Uterus (tissue), 4 donors: ENCODE measurements around the gene SIK2. TPM values are rescaled to one million over a fixed set of nuclear protein-coding genes. Genes with fewer than 3 reads are reported as not detected.

Experiments used
- DNase-seq, 2 donors: peaks; one replicate each; pipeline ENCODE4 v3.0.0-alpha.2; 2019 to 2020
- H3K27ac ChIP-seq, 2 donors: fragments of 200-600 bp; sonication (generic); 1 replicate in 1 of 2; 2 replicates in 1 of 2; pipeline ENCODE4 v1.5.1; 2016 to 2018
- H3K27me3 ChIP-seq, 2 donors: fragments of 200-600 bp; sonication (generic); one replicate each; pipeline ENCODE4 v1.5.1; 2018 to 2019; ENCODE audit warnings: control low read depth in 1 of 2
- H3K36me3 ChIP-seq, 2 donors: fragments of 200-600 bp; sonication (generic); one replicate each; pipeline ENCODE4 v1.5.1; 2019; ENCODE audit warnings: control low read depth in 1 of 2
- H3K4me1 ChIP-seq, 2 donors: fragments of 200-600 bp; sonication (generic); one replicate each; pipeline ENCODE4 v1.5.1; 2018 to 2019; ENCODE audit warnings: control low read depth in 1 of 2
- H3K4me3 ChIP-seq, 2 donors: fragments of 200-600 bp; sonication (generic); 1 replicate in 1 of 2; 2 replicates in 1 of 2; pipeline ENCODE4 v1.5.1; 2018 to 2019; ENCODE audit warnings: mild to moderate bottlenecking in 1 of 2
- H3K9me3 ChIP-seq, 2 donors: fragments of 200-600 bp; sonication (generic); one replicate each; pipeline ENCODE4 v1.5.1; 2019; ENCODE audit warnings: control low read depth in 1 of 2
- CTCF ChIP-seq, 4 experiments: fragments of 200-600 bp in 2 of 4; fragments of 450-650 bp in 2 of 4; sonication (generic) in 2 of 4; IDR thresholded peaks; one replicate each; pipeline ENCODE4 v1.5.1; 2016 to 2019; ENCODE audit warnings: antibody characterized with exemption in 4 of 4, mild to moderate bottlenecking in 2 of 4, moderate library complexity in 1 of 4
- POLR2A ChIP-seq, 2 donors: fragments of 450-650 bp; IDR thresholded peaks; one replicate each; pipeline ENCODE4 v1.6.1; 2016; ENCODE audit warnings: antibody characterized with exemption in 2 of 2, mild to moderate bottlenecking in 1 of 2, moderate library complexity in 1 of 2
- intact Hi-C: fragments of 100-400 bp; cut with DNase I; formaldehyde crosslinking; loops from one replicate; pipeline ENCODE4 v1.15.1; 2023; ENCODE audit warnings: low total_unique reads
- total RNA-seq, 4 donors: library from RNA; depleted of rRNA in 3 of 4; stranded (reverse); fragments of >200 nt in 3 of 4; gene quantifications; one replicate each; pipeline versions ENCODE4 v1.1.0 to v1.2.4, GENCODE V29; 2014 to 2023
- donor health status: DM: yes; HTN: yes; CAD: no.

Gene SIK2
- total RNA-seq, 4 donors from 2014 or later: 11.5 to 27.7 (median 16.7) TPM

- Histone ChIP-seq H3K27me3 (no peaks in the 10 kb centered on the region), H3K4me3 (no peak overlapping the region), H3K27ac (no peak overlapping the region), H3K36me3 (no peaks in the 10 kb centered on the region), H3K9me3 (no peaks in the 10 kb centered on the region), H3K4me1 (no peaks in the 10 kb centered on the region)
- no peak for TF ChIP-seq CTCF (IDR thresholded peaks at IDR 0.05)
- no peak for TF ChIP-seq POLR2A (IDR thresholded peaks at IDR 0.05)
- intact Hi-C loops: loop anchor here (10.0 kb wide), 1 partner anchor 262 kb away; no protein-coding TSS in a partner anchor
- no peak for DNase-seq
Measured at GRCh38 chr11:111572581-111572980, 29.7 kb upstream of the SIK2 start.

GRCh38 chr11:111573821-111574249, 28.4 kb upstream of the SIK2 start:
- DNase-seq: no peak
- Histone ChIP-seq H3K27me3 (no peaks in the 10 kb centered on the region), H3K9me3 (no peaks in the 10 kb centered on the region), H3K36me3 (no peaks in the 10 kb centered on the region), H3K27ac (peak overlapping the region; percentile 48 to 53), H3K4me1 (no peaks in the 10 kb centered on the region), H3K4me3 (no peak overlapping the region)
- intact Hi-C loops: loop anchor here (10.0 kb wide), 1 partner anchor 261 kb away; no protein-coding TSS in a partner anchor
- no peak for TF ChIP-seq POLR2A (IDR thresholded peaks at IDR 0.05)
- no peak for TF ChIP-seq CTCF (IDR thresholded peaks at IDR 0.05)

- peak overlapping the region; percentile 48 to 53 for H3K27ac ChIP-seq
- no peaks in the 10 kb centered on the region for H3K27me3 ChIP-seq
- no peak overlapping the region for H3K4me3 ChIP-seq
- H3K4me1 ChIP-seq: no peaks in the 10 kb centered on the region
- H3K36me3 ChIP-seq: no peaks in the 10 kb centered on the region
- intact Hi-C loops: loop anchor here (10.0 kb wide), 1 partner anchor 260 kb away; no protein-coding TSS in a partner anchor
- no peaks in the 10 kb centered on the region for H3K9me3 ChIP-seq
- TF ChIP-seq POLR2A (IDR thresholded peaks at IDR 0.05) (no peak), CTCF (IDR thresholded peaks at IDR 0.05) (no peak)
- no peak for DNase-seq
Measured at GRCh38 chr11:111574373-111575225, 27.6 kb upstream of the SIK2 start.

GRCh38 chr11:111575740-111576139, 26.5 kb upstream of the SIK2 start:
- Histone ChIP-seq H3K36me3 (no peaks in the 10 kb centered on the region), H3K4me1 (no peaks in the 10 kb centered on the region), H3K27ac (no peak overlapping the region), H3K4me3 (no peak overlapping the region), H3K9me3 (no peaks in the 10 kb centered on the region), H3K27me3 (no peaks in the 10 kb centered on the region)
- no peak for TF ChIP-seq POLR2A (IDR thresholded peaks at IDR 0.05)
- no peak for TF ChIP-seq CTCF (IDR thresholded peaks at IDR 0.05)
- no peak for DNase-seq
- intact Hi-C loops: loop anchor here (10.0 kb wide), 1 partner anchor 259 kb away; no protein-coding TSS in a partner anchor

- Histone ChIP-seq H3K36me3 (no peaks in the 10 kb centered on the region), H3K9me3 (no peaks in the 10 kb centered on the region), H3K4me1 (no peaks in the 10 kb centered on the region), H3K27ac (no peak overlapping the region), H3K27me3 (no peaks in the 10 kb centered on the region), H3K4me3 (no peak overlapping the region)
- no peak for DNase-seq
- intact Hi-C loops: loop anchor here (10.0 kb wide), 1 partner anchor 257 kb away; no protein-coding TSS in a partner anchor
- TF ChIP-seq POLR2A (IDR thresholded peaks at IDR 0.05) (no peak), CTCF (IDR thresholded peaks at IDR 0.05) (no peak)
Measured at GRCh38 chr11:111577821-111578220, 24.4 kb upstream of the SIK2 start.
